ENCODE data around the gene PTMS.

PTMS gene

GRCh38 chr12:6767353-6768319 lies 1.5 kb downstream of the PTMS start:
- Histone ChIP-seq H3K9me3 (ENCODE audit: insufficient read depth, low read length) (no peaks in the 10 kb centered on the region), H3K9ac (ENCODE audit: low read length) (peak overlapping the region; percentile 60), H3K4me1 (ENCODE audit: low read length) (peaks cover 48% of the 10 kb centered on the region), H3K27me3 (ENCODE audit: low read depth, low read length) (peaks cover 63% of the 10 kb centered on the region), H3K79me2 (ENCODE audit: low read length) (no peaks in the 10 kb centered on the region), H3K4me2 (ENCODE audit: low read length) (peak overlapping the region; percentile 94), H2AFZ (ENCODE audit: low read depth, low read length) (no peak overlapping the region), H4K20me1 (ENCODE audit: insufficient read depth, low read length) (no peaks in the 10 kb centered on the region), H3K36me3 (replicated peaks; ENCODE audit: low read depth, low read length) (no peaks in the 10 kb centered on the region), H3K4me3 (ENCODE audit: low read length) (peak overlapping the region; percentile 91), H3K27ac (ENCODE audit: low read length) (no peak overlapping the region)
- no peak for TF ChIP-seq EZH2phosphoT487 (IDR thresholded peaks at IDR 0.05; ENCODE audit: low read depth)
- TF ChIP-seq CTCF (IDR thresholded peaks at IDR 0.05; ENCODE audit: low read depth, low read length), result no peak

GRCh38 chr12:6768437-6768914 lies 2.3 kb downstream of the PTMS start:
- H2AFZ ChIP-seq (ENCODE audit: low read depth, low read length), result no peak overlapping the region
- peaks cover 60% of the 10 kb centered on the region for H3K27me3 ChIP-seq (ENCODE audit: low read depth, low read length)
- H3K36me3 ChIP-seq (replicated peaks; ENCODE audit: low read depth, low read length), result no peaks in the 10 kb centered on the region
- H3K9me3 ChIP-seq (ENCODE audit: insufficient read depth, low read length), result no peaks in the 10 kb centered on the region
- H4K20me1 ChIP-seq (ENCODE audit: insufficient read depth, low read length), result no peaks in the 10 kb centered on the region
- TF ChIP-seq CTCF (IDR thresholded peaks at IDR 0.05; ENCODE audit: low read depth, low read length) (no peak), EZH2phosphoT487 (IDR thresholded peaks at IDR 0.05; ENCODE audit: low read depth) (no peak)
- H3K27ac ChIP-seq (ENCODE audit: low read length), result no peak overlapping the region
- no peak overlapping the region for H3K9ac ChIP-seq (ENCODE audit: low read length)
- H3K4me3 ChIP-seq (ENCODE audit: low read length), result no peak overlapping the region
- peaks cover 54% of the 10 kb centered on the region for H3K4me1 ChIP-seq (ENCODE audit: low read length)
- H3K79me2 ChIP-seq (ENCODE audit: low read length), result no peaks in the 10 kb centered on the region
- H3K4me2 ChIP-seq (ENCODE audit: low read length), result no peak overlapping the region

- H3K79me2 ChIP-seq (ENCODE audit: low read length), result no peaks in the 10 kb centered on the region
- no peak overlapping the region for H3K4me2 ChIP-seq (ENCODE audit: low read length)
- H3K36me3 ChIP-seq (replicated peaks; ENCODE audit: low read depth, low read length), result no peaks in the 10 kb centered on the region
- peaks cover 49% of the 10 kb centered on the region for H3K4me1 ChIP-seq (ENCODE audit: low read length)
- no peak overlapping the region for H3K9ac ChIP-seq (ENCODE audit: low read length)
- H3K27me3 ChIP-seq (ENCODE audit: low read depth, low read length), result peaks cover 56% of the 10 kb centered on the region
- no peak overlapping the region for H3K27ac ChIP-seq (ENCODE audit: low read length)
- H4K20me1 ChIP-seq (ENCODE audit: insufficient read depth, low read length), result no peaks in the 10 kb centered on the region
- H3K4me3 ChIP-seq (ENCODE audit: low read length), result no peak overlapping the region
- TF ChIP-seq CTCF (IDR thresholded peaks at IDR 0.05; ENCODE audit: low read depth, low read length) (no peak), EZH2phosphoT487 (IDR thresholded peaks at IDR 0.05; ENCODE audit: low read depth) (no peak)
- no peaks in the 10 kb centered on the region for H3K9me3 ChIP-seq (ENCODE audit: insufficient read depth, low read length)
- H2AFZ ChIP-seq (ENCODE audit: low read depth, low read length), result no peak overlapping the region
Observed at GRCh38 chr12:6768990-6769389, 2.8 kb downstream of the PTMS start.

GRCh38 chr12:6769666-6770065 lies 3.5 kb downstream of the PTMS start:
- no peaks in the 10 kb centered on the region for H3K9me3 ChIP-seq (ENCODE audit: insufficient read depth, low read length)
- no peak for TF ChIP-seq EZH2phosphoT487 (IDR thresholded peaks at IDR 0.05; ENCODE audit: low read depth)
- no peak for TF ChIP-seq CTCF (IDR thresholded peaks at IDR 0.05; ENCODE audit: low read depth, low read length)
- H3K36me3 ChIP-seq (replicated peaks; ENCODE audit: low read depth, low read length), result no peaks in the 10 kb centered on the region
- H3K27ac ChIP-seq (ENCODE audit: low read length), result no peak overlapping the region
- H3K79me2 ChIP-seq (ENCODE audit: low read length), result no peaks in the 10 kb centered on the region
- H3K9ac ChIP-seq (ENCODE audit: low read length), result no peak overlapping the region
- H3K4me3 ChIP-seq (ENCODE audit: low read length), result no peak overlapping the region
- H3K4me2 ChIP-seq (ENCODE audit: low read length), result no peak overlapping the region
- no peak overlapping the region for H2AFZ ChIP-seq (ENCODE audit: low read depth, low read length)
- peaks cover 58% of the 10 kb centered on the region for H3K27me3 ChIP-seq (ENCODE audit: low read depth, low read length)
- H4K20me1 ChIP-seq (ENCODE audit: insufficient read depth, low read length), result no peaks in the 10 kb centered on the region
- H3K4me1 ChIP-seq (ENCODE audit: low read length), result peaks cover 42% of the 10 kb centered on the region
